Ovary (tissue), 9 donors: ENCODE data around the gene TBPL1. TPM values are rescaled to one million over a fixed set of nuclear protein-coding genes. Genes with fewer than 3 reads are reported as not detected.

ENCODE experiments used
- DNase-seq, 5 donors: peaks; one replicate each; pipeline ENCODE4 v3.0.0-alpha.2; 2019 to 2020
- H3K27ac ChIP-seq, 2 donors: fragments of 200-600 bp; one replicate each; pipeline versions ENCODE4 v1.5.1 to v1.8.0; 2019 to 2022
- H3K27me3 ChIP-seq: fragments of 200-600 bp; one replicate; pipeline ENCODE4 v1.8.0; 2022
- H3K36me3 ChIP-seq: fragments of 200-600 bp; sonication (generic); one replicate; pipeline ENCODE4 v1.5.1; 2019
- H3K4me1 ChIP-seq: one replicate; pipeline ENCODE4 v1.8.1; 2013; ENCODE audit warnings: mild to moderate bottlenecking, moderate library complexity; ENCODE audit not compliant: insufficient read depth
- H3K4me3 ChIP-seq: fragments of 200-600 bp; sonication (generic); one replicate; pipeline ENCODE4 v1.5.1; 2017
- H3K9me3 ChIP-seq, 2 donors: fragments of 200-600 bp in 1 of 2; sonication (generic) in 1 of 2; one replicate each; pipeline versions ENCODE4 v1.5.1 to v1.8.1; 2013 to 2019; ENCODE audit warnings: mild to moderate bottlenecking in 1 of 2, moderate library complexity in 1 of 2
- CTCF ChIP-seq, 3 donors: fragments of 450-650 bp in 2 of 3; fragments of 200-600 bp in 1 of 3; IDR thresholded peaks; one replicate each; pipeline versions ENCODE4 v1.5.1 to v1.8.0; 2016 to 2022; ENCODE audit warnings: antibody characterized with exemption in 3 of 3, mild to moderate bottlenecking in 1 of 3
- EP300 ChIP-seq: sonication (generic); formaldehyde crosslinking; IDR thresholded peaks from one replicate; pipeline ENCODE4 v1.6.1; 2017; ENCODE audit warnings: antibody characterized with exemption
- POLR2A ChIP-seq: fragments of 450-650 bp; IDR thresholded peaks from one replicate; pipeline ENCODE4 v1.6.1; 2017; ENCODE audit warnings: antibody characterized with exemption, mild to moderate bottlenecking, moderate library complexity
- whole genome bisulfite sequencing, 3 donors: extraction: QIAGEN DNeasy Blood & Tissue Kit in 1 of 3; methylation state at CpG; one replicate each; pipeline versions ENCODE4 v1.1.5 to v1.1.7; 2013 to 2017; 5-methylcytosine and 5-hydroxymethylcytosine counted together
- intact Hi-C, 4 donors: fragments of 100-400 bp; cut with DNase I; formaldehyde crosslinking; loops; one replicate each; pipeline versions ENCODE4 v1.11.0 to v1.15.1; 2022 to 2023
- polyA plus RNA-seq, 2 donors: library from polyadenylated mRNA; stranded (reverse); fragments of 200-250 nt in 1 of 2; fragments of 350-450 nt in 1 of 2; fragmentation: Illumina TruSeq in 1 of 2; extraction: RNeasy Lipid Tissue Mini Kit (QIAGEN cat#74804) in 1 of 2; gene quantifications; one replicate each; pipeline ENCODE4 v1.2.3, GENCODE V29; 2013 to 2014
- total RNA-seq, 7 donors: library from RNA; depleted of rRNA in 2 of 7; stranded (reverse); fragments of >200 nt in 2 of 7; fragmentation: NEBNext Ultra II Directional in 3 of 7; extraction: Animal tissue kit (Norgen Biotek cat#: 25700) in 3 of 7; gene quantifications; one replicate each; pipeline versions ENCODE4 v1.1.0 to v1.2.4, GENCODE V29; 2016 to 2023
- donor health status: DM: no; HTN: no; CAD: no; lungs with moderate emphysema.
- donor health status: DM: no; HTN: no; CAD: no.
- donor health status: Bipolar disorder and iron deficiency.
- donor health status: DM: yes; HTN: yes; CAD: no.
- donor health status: DM: no; HTN: no; CAD: no.
- donor health status: DM: yes; HTN: yes; CAD: no.

The TBPL1 gene
- total and polyA plus RNA-seq, 9 donors = 13.3 to 25.2 (median 18.6) TPM

- Histone ChIP-seq H3K27me3 (no peaks in the 10 kb centered on the region), H3K4me3 (no peak overlapping the region), H3K4me1 (peaks cover 11% of the 10 kb centered on the region), H3K36me3 (no peaks in the 10 kb centered on the region), H3K27ac (no peak overlapping the region), H3K9me3 (no peaks in the 10 kb centered on the region)
- DNase-seq = no peak
- intact Hi-C loops = no loop called here
- 90 to 96% (median 93%) methylated on average over 3 of the region's 3 CpGs for WGBS, 3 donors
- no peak for TF ChIP-seq POLR2A
- TF ChIP-seq CTCF (IDR thresholded peaks at IDR 0.05) = no peak
- no peak for TF ChIP-seq EP300
Observed at GRCh38 chr6:133958791-133959190, 5.8 kb downstream of the TBPL1 start.

DNA sequence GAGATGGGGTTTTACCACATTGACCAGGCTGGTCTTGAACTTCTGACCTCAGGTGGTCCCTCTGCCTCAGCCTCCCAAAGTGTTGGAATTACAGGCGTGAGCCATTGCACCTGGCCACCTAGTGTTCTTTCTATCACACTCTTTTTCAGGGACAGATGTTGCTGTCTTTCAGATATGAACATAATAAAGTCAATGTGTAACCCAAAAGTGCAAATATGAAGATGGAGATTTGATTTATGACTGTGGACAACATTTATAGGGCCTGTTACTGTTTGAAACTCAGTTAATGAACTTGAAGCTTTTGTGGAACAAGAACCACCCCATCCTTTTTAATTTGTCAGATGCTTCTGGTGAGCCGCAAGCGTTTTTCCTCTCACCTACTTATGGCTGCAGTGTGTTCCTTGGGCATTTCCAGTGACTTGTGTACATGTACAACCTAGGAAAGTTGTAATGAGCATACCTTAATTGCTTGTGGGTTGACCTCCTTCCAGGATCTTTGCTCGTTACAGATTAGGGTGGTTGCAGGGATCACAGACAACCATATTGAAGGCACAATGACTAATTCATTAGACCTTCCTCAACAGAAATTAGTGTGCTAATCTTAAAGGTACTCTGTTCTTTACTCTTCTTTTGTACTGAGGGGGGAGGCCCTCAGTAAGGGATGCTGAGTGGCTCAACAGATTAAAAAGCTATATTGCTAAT is 6.8 kb downstream of the TBPL1 start:
- peaks cover 9% of the 10 kb centered on the region for H3K4me1 ChIP-seq
- WGBS, 3 donors = 89 to 93% (median 91%) methylated on average over 4 of the region's 4 CpGs
- H3K27ac ChIP-seq = no peak overlapping the region
- H3K36me3 ChIP-seq = no peaks in the 10 kb centered on the region
- no peak for DNase-seq
- intact Hi-C loops = loop anchor here in 1 of 4 donors (10.0 kb wide), 1 partner anchor 115 kb away; no protein-coding TSS in a partner anchor
- no peak overlapping the region for H3K4me3 ChIP-seq
- no peak for TF ChIP-seq EP300
- no peak for TF ChIP-seq CTCF (IDR thresholded peaks at IDR 0.05)
- TF ChIP-seq POLR2A = no peak
- no peaks in the 10 kb centered on the region for H3K9me3 ChIP-seq
- no peaks in the 10 kb centered on the region for H3K27me3 ChIP-seq

DNA sequence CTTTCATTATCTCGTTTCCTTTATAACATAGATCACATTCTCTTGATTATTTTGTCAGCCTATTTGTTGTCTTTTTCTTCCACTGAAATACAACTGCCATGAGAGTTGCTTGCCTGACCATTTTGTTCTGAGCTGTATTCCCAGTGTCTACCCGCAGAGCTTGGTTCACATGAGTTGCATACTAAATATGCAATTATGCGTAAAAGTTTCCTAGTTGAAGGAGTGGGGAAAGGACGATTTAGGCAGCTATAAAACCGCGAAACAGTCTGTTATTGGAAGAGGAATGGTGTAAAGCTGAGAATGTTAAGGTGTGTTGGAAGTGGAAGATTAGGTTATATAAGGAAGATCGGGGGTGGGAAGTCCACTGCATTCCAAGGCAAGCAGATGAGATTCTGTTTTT is 8.8 kb downstream of the TBPL1 start:
- Histone ChIP-seq H3K27me3 (no peaks in the 10 kb centered on the region), H3K4me3 (no peak overlapping the region), H3K36me3 (no peaks in the 10 kb centered on the region), H3K9me3 (no peaks in the 10 kb centered on the region), H3K27ac (no peak overlapping the region), H3K4me1 (peaks cover 9% of the 10 kb centered on the region)
- WGBS, 3 donors = 94 to 95% (median 94%) methylated on average over 7 of the region's 7 CpGs
- intact Hi-C loops = loop anchor here in 1 of 4 donors (10.0 kb wide), 1 partner anchor 113 kb away; no protein-coding TSS in a partner anchor
- no peak for DNase-seq
- no peak for TF ChIP-seq EP300
- TF ChIP-seq CTCF (IDR thresholded peaks at IDR 0.05) = no peak
- no peak for TF ChIP-seq POLR2A

GRCh38 chr6:133964052-133964451 is 11.0 kb downstream of the TBPL1 start:
- Histone ChIP-seq H3K4me3 (no peak overlapping the region), H3K27ac (no peak overlapping the region), H3K27me3 (no peaks in the 10 kb centered on the region), H3K4me1 (peaks cover 6% of the 10 kb centered on the region), H3K9me3 (no peaks in the 10 kb centered on the region), H3K36me3 (no peaks in the 10 kb centered on the region)
- no peak for DNase-seq
- 88 to 91% (median 90%) methylated on average over 1 of the region's 1 CpG for WGBS, 3 donors
- no peak for TF ChIP-seq CTCF (IDR thresholded peaks at IDR 0.05)
- no peak for TF ChIP-seq POLR2A
- no peak for TF ChIP-seq EP300
- intact Hi-C loops = loop anchor here in 1 of 4 donors (10.0 kb wide), 1 partner anchor 111 kb away; no protein-coding TSS in a partner anchor
